Endothelial cell of hepatic sinusoid (primary cell): ENCODE measurements around the gene ARL15.

Source experiments
- in situ Hi-C: cut with HindIII; loops from 2 replicates; pipeline ENCODE4 v1.10.0; 2017; ENCODE audit warnings: low sequenced_read_pairs

The ARL15 gene

GRCh38 chr5:53950621-53951020, 359.8 kb downstream of the ARL15 start:
- in situ Hi-C loops, result no loop called here

- in situ Hi-C loops, result no loop called here
These were observed 361.8 kb downstream of the ARL15 start for GRCh38 chr5:53948598-53948997.

DNA sequence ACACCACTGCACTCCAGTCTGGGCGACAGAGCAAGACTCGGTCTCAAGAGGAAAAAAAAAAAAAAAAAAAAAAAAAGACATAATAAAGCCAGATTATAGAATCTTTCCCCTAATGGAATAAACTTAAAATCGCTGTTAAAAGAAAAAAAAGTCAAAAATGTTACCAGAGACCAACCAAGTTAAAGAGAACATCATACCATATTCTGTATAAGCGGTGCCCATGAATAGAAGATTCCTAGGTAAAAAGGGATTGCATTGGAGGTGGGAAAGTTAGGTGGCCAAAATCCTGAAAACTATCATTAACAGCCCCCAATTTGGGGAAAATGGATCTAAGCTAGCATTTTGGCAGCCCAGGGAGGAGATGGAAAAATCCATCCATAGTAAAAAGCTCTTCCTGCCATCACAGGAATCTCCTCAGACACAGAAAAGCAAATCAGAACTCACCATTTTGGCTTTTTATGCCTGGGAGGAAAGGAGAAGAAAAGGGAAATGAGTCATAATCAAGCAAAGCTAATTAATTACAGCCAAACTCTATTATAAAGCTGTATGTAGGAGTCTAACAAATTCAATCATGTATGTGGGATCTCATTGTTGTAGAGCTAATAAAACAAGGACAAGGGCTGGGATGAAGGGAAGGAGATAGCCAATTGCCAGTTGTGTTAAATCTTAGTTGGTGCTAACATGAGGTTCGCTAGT, 363.8 kb downstream of the ARL15 start:
- in situ Hi-C loops, result no loop called here

- in situ Hi-C loops, result no loop called here
These were observed 365.4 kb downstream of the ARL15 start for GRCh38 chr5:53944981-53945380.

DNA sequence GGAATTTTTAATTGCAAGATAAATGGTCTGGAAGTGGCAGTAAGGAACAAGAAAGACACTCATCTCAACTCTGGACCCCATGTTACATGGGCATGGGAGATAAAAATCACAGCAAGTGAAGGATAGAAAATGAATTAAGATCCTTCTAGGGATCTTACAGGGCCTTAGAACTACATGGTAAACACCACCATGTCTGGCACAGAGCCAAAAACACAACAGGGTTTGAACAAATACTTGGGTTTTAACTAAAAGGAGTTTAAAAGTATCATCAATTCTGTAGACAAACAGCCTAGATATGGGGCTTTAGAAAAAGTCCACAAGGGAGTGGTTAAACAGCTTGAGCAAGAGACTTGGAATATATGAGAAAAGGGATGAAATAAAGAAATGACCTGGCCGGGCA, 366.4 kb downstream of the ARL15 start:
- in situ Hi-C loops, result no loop called here

DNA sequence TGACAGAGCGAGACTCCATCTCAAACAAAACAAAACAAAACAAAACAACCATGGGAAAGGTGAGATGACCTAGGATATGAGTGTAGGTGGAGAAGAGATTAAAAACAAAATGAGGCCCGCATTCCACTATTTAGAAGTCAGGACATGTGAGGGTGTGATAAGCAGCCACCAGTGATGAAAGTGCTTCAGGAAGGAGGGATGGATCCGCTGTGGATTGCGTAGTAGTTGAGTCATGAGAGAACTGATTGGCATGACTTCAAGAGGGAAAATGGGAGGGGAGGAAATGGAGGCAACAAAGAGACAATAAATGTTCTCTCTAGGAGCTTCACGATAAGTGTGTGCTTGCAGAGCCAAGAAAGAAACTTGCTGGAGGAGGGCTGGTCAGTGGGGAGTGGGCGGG, 367.6 kb downstream of the ARL15 start:
- in situ Hi-C loops, result no loop called here

- in situ Hi-C loops, result no loop called here
These were observed 369.5 kb downstream of the ARL15 start for GRCh38 chr5:53940921-53941320.

GRCh38 chr5:53937467-53937866, 372.9 kb downstream of the ARL15 start:
- in situ Hi-C loops, result no loop called here

GRCh38 chr5:53936481-53937352, 373.7 kb downstream of the ARL15 start:
- in situ Hi-C loops, result no loop called here

- in situ Hi-C loops, result loop anchor here (5.0 kb wide), 1 partner anchor 98 kb away; no protein-coding TSS in a partner anchor
These were observed 376.1 kb downstream of the ARL15 start for GRCh38 chr5:53934151-53934820.

- in situ Hi-C loops, result loop anchor here (5.0 kb wide), 1 partner anchor 100 kb away; no protein-coding TSS in a partner anchor
These were observed 378.0 kb downstream of the ARL15 start for GRCh38 chr5:53932351-53932750.

DNA sequence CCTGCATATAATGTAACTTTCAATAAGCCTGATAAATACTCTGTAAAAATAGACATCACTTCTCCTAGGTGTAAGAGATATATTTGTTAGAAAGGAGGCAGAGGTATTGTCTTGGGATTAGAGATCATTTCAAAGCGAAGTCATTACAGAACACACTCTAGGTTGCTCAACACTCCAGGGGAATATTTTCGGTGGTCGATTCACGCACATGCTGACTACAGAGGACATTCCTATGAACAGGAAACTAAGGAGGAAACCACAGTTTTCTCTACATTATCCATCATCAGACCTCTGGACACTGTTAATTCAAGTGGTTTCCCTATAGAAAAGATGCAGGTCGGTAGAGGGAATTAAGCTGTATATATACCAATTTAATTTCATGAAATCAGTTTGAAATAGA, 379.9 kb downstream of the ARL15 start:
- in situ Hi-C loops, result loop anchor here (5.0 kb wide), 1 partner anchor 102 kb away; no protein-coding TSS in a partner anchor

DNA sequence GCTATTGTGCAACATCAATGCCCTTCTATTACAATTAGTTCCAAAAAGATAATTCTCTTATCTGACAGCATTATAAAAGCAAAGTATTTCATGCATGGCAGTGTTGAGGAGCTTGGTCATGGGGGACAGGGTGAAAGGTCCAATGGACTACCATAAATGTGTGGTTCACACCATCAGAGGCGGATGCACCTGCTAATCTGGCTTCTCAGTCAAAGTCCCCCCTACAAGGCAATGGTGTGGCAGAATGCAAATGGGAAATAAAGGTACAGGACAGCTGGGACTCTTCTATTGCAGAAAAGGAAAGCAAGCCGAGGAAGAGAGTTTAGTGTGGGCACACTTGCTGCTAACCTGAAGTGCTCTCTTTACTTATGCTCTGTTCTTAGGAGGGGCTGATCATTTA, 380.8 kb downstream of the ARL15 start:
- in situ Hi-C loops, result no loop called here

- in situ Hi-C loops, result no loop called here
These were observed 381.2 kb downstream of the ARL15 start for GRCh38 chr5:53929152-53929551.

DNA sequence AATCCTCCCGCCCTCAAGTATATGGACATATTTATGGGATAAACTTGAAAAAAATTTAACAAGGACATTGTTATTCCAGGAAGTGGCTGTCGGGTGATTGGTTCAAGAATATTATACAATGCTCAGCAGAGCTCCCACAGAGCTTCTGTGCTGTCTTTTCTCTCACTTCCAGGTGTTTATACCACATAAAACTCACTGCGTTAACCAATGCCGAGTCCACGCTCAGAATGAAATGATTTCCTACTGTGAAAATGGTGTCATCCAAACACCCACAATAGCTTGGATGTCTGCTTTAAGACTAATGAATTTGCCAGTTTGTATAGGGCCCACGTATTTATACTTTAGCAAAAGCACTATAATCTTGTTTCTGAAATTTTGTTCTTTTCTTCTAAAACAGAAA, 381.7 kb downstream of the ARL15 start:
- in situ Hi-C loops, result no loop called here

- in situ Hi-C loops, result no loop called here
These were observed 382.6 kb downstream of the ARL15 start for GRCh38 chr5:53927668-53928247.

GRCh38 chr5:53926026-53926425, 384.3 kb downstream of the ARL15 start:
- in situ Hi-C loops, result no loop called here

GRCh38 chr5:53924392-53924791, 386.0 kb downstream of the ARL15 start:
- in situ Hi-C loops, result no loop called here

DNA sequence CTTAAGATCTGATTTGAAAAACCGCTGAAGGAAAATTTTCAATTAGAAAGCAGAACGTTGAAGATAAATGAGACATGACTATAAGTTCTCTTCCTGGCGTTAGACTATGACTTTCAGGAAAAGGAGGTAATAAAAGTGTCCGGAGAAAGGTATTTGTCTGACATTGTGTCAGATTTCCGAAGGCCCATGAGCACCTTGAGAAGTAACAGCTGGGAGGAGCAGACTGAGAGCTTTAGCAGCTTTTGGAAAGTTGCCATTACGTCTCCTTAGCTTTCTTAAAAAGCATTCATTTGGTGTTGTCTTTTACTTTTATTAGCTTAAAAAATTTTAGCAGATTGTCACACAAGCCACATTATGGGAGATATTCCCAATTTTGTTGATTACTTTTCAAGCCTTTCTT, 386.4 kb downstream of the ARL15 start:
- in situ Hi-C loops, result no loop called here

DNA sequence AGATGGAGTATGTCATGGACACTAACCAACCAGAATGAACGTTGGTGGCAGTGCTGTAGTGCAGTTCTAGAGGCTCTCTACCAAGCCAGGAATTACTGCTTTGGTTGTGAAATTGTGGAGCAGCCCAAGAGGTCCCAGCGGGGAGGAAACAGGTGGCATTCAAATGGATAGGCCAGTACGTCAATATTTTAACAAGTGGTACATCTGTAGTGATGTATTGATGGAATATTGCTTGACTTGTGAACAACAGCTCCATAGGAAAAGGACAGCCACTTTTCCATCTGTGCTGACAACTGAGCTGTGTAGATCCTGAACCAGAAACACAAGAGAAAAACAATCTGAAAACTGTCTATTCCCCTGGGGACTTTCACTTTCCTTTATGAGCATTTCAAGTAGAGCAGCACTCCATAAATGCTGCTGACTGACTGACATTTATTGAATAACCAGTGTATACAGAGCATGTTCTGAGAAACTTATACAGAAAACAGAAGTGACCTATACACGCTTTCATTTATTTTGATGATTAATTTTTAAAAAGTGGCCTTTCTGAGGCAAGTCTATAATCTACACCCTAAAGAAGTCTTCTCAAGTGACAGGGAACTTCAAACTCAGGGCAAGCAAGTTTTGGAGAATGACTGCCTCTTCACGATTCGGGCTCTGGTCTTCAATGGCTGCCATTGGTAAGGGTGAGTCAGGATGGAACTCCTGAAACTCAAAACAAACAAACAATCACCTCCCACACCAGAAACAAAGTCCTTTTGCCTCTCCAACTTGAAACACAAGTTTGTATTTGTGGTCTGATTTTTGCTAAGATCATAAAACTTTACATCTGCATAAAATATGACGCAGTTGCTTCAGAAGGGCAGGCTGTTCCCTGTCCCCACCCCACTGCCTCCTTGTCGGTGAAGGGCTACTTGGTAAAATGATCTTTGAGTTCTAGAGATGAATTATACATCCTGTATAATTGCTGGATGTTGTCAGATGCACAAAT, 387.6 kb downstream of the ARL15 start:
- in situ Hi-C loops, result no loop called here
